GM12891 (cell line): ENCODE measurements around the gene UBE2B.

Experiments
- PAX5 ChIP-seq: IDR thresholded peaks from 2 replicates; pipeline ENCODE4 v1.6.1; 2011; ENCODE audit warnings: low read length, moderate library complexity, mild to moderate bottlenecking; ENCODE audit not compliant: insufficient read depth, severe bottlenecking
- POLR2A ChIP-seq: IDR thresholded peaks from 2 replicates; pipeline ENCODE4 v1.6.1; 2011; ENCODE audit warnings: low read depth, low read length, control low read depth
- POLR2AphosphoS5 ChIP-seq: IDR thresholded peaks from 2 replicates; pipeline ENCODE4 v1.6.1; 2011; ENCODE audit warnings: low read depth, low read length, control low read depth
- TAF1 ChIP-seq: IDR thresholded peaks from 2 replicates; pipeline ENCODE4 v1.6.1; 2011; ENCODE audit warnings: low read depth, low read length, control low read depth

GRCh38 chr5:134437847-134438581, 66.6 kb downstream of the UBE2B start:
- TF ChIP-seq POLR2AphosphoS5 (no peak), POLR2A (no peak), TAF1 (no peak), PAX5 (no peak)
